HG02870 (cell line): Measurements from ENCODE around the gene MTUS2.
"Not testable (repeated sequence)": the region's sequence is repeated elsewhere in the genome, so short reads cannot be mapped to it uniquely, and the experiment has no call there.

Experiments used
- ATAC-seq: cut with Tn5 transposase; IDR thresholded peaks from one replicate; pipeline ENCODE4 v1.9.1; 2021; ENCODE audit warnings: mild to moderate bottlenecking, moderate library complexity; ENCODE audit not compliant: unreplicated experiment

Gene MTUS2

DNA sequence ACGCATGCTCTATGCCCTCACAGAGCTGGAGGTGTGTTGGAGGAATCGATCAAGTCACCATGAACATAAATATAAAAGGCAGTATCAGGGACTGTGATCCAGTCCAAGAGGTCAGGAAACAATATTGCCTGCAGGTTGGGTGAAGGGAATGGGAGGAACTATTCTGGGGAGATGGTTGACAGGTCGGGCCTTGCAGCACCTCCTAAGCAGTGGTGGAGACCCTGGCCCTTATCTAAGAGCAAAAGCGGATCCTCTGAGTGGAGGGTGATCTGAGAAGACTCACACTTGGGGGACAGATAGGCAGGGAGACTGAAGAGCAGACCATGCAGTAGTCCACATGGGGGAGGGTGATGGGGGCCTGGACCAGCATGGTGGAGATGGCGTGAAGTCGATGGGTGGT is 561.9 kb downstream of the MTUS2 start:
- ATAC-seq: no peak

DNA sequence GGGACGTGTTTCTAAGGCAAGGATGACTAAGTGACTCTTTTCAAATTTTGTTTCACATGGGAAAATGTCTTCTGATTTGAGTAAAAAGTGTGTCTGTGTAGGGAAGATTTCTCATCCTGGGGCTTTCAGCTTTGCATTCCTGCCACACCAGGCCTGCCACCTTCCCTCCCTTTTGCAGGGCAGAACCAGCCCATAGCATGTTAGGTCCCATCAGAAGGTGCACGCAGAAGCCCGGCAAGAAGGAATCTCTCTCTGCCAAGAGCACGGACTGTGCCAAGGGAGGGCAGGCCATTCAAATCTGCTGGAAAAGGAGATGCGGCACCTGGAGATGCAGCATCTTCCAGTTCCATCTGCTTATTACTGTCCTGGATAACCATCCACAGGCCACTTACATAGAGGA is 563.3 kb downstream of the MTUS2 start:
- no peak for ATAC-seq

DNA sequence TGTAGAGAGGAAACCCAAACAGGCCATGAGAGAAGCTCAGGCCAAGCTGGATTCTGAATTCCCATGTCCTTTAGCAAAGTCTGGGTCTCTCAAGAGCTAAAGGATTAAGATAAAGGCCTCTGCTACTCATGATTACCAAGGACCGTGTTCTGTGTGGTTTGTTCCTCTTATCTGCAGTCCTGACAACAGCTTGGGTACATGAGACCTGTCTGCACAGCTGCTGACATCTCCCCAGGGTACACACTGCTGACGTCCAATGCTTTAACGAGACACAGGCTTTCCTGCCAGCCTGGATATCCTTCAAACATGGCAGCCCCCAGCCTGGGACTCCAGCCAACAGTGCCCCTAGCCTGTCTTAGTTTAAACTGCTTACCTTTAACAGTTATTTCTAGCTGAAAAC is 564.3 kb downstream of the MTUS2 start:
- ATAC-seq: no peak

DNA sequence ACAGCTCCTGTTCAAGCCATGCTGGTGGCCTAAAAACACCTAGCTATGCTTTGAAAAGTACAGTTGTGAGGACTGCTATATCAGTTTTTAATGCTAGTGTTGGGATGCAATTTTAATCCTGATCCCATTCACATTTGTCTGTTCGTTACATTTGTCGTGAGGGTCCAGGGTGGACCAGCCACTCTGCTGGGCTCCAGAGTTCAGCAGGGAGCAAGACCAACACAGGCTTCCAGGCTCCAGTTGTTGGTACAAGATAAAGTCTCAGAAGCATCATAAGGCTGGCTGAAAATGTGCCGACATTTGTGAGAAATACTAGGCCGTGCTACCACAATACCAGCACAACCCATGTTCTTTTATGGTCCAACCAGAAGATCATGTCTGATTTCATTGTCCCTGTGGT is 564.7 kb downstream of the MTUS2 start:
- ATAC-seq: no peak

DNA sequence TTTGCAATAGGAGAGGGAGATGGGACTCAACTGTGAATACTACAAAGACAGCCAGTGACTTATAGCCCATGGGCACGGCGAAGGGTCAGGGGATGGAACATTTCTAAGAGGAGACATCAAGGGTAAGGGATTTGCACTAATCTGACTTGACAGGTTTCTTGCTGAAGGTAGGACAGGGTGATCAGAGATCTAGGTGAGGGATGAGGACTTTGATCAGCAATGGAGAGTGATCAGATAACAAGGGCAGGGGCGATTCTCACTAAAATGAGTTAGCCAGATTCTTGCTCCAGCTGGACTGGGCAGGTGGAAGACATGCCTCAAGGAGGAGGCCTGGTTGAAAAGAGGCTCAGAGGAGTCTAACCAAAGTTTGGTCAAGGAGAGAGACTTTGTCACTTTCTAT is 566.1 kb downstream of the MTUS2 start:
- ATAC-seq: no peak

DNA sequence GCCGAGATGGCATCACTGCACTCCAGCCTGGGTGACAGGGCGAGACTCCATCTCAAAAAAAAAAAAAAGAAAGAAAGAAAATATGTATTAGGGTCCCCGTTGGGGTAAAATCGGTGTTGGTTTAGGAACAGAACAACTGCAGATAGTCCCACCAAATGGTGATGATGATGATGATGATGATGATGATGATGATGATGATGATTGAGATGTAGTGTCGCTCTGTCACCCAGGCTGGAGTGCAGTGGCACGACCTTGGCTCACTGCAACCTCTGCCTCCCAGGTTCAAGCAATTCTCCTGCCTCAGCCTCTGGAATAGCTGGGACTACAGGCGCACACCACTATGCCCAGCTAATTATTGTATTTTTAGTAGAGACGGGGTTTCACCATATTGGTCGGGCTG is 570.5 kb downstream of the MTUS2 start:
- not testable (repeated sequence) for ATAC-seq

DNA sequence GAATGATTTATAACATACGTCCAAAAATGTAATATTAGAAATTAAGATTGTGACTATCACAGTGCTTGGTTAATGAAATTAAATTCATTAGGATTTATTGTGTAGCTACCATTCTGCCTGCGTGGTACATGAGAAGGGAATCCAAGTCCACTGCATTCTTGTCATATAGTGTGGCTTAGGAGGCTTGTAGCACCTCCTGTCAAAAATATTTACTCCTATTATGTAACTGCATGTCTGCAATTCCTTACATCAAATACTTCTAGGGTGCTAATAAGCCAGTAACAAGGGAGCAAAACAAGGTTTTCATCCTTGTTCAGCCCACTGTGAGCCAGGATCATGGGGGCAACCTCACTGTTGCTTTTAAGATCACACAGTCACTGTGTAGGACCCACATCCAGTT is 576.3 kb downstream of the MTUS2 start:
- ATAC-seq: no peak

DNA sequence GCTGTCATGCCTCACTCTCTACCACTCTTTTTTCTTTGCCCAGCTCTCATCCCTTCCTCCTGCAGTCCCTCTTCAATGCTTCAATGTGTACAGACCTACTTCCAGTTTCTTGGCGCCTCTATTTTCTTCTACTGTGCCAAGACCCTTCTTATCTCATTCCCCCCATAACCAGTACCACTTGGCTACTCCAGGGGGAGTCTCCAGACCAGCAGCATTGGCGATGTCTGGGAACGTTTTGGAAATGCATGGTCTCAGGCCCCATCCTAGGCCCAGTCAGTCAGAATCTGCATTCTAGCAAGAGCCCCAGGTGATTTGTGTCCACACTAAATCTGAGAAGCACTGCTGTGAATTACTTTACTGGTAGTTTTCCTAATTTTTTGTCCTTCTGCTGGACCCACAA is 577.1 kb downstream of the MTUS2 start:
- ATAC-seq: no peak

DNA sequence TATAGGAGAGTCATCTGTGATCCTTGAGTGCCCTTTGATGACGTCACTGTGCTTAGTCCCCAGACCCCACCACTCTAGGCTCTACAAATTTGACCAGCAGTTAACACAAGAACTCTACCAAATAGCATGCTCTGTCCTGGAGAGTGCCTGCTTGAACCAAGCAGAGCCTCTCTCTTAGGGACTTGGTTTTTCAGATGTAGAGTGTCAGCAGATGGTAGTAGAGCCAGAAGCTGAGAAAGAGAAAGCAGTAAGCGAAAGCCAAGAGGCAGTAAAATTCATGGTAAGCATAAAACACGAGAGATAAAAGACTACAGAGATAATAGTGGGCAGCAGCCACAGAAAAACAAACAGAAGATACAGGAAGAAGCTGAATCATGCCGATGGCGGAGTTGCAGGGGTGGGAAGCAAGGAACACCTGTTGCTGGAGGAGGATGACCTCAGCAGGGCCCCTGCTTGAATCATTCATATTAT is 582.1 kb downstream of the MTUS2 start:
- no peak for ATAC-seq

DNA sequence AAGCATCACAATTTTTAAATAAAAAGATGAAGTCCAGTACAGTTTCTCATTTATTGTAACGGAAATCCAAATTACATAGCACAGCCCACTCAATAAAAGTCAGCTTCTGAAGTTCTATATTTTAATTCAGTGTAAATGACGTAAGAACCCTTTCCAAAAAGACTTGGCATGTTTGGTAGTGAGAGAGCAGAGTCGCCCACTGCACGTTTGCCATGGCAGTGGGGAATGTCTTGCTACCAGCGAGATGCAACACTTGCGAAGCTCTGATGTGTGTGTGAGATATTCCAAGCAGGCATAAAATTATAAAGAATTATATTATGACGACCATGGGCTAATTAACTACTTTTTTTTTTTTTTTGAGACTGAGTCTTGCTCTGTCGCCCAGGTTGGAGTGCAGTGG is 585.3 kb downstream of the MTUS2 start:
- no peak for ATAC-seq

DNA sequence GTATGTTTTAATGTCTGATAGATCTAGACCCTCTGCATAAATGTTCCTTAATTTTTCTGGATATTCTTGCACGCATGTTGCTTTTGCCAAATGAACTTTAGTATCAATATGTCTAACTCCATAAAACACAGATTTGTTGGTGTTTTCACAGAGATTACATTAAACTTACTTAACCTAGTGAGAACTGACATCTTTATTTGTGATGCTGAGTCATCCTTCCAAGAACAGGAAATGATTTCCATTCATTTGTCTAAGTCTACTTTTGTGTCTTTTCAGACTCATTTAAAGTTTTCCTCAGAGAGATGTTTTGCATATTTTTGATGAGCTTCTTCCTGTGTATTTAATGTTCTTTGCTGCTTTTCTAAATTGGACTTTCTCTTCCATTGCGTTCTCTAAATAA is 591.3 kb downstream of the MTUS2 start:
- ATAC-seq: no peak

DNA sequence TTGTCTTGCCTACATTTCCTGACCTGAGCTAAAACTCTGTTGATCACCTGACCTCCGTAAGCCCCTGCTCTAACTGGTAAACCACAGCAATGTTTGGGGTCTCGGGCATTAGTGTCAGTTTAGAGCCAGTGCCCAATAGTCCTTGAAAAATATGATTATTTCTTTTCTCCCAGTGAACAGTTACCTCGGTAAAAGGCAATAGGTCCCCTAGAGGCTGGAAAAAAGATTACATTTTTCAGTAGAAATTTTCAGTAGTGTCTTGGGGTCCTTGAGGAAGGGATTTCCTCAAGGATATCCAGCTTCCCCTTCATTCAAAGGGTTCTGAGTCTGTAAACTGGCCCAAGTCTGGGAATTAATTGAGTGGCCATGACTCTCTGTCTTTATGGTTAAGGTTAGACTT is 597.9 kb downstream of the MTUS2 start:
- no peak for ATAC-seq

DNA sequence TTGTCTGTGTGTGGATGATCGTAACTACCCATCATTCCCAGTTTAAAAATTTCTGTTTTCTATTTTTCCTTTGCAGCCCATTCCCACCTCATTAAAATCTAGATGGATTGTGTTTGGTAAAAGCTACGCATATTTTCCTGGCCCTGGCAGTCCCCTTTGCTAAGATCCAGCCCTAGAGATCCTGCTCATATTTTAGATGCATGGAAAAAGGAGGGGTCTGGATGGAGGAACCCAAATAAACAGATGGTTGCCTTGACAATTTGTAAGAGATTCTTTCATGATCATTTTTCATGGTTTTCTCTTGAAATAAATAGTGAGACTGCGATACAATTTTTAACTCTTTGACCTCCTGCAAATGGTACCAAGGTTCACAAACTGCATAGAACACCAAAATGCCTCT is 601.0 kb downstream of the MTUS2 start:
- no peak for ATAC-seq

DNA sequence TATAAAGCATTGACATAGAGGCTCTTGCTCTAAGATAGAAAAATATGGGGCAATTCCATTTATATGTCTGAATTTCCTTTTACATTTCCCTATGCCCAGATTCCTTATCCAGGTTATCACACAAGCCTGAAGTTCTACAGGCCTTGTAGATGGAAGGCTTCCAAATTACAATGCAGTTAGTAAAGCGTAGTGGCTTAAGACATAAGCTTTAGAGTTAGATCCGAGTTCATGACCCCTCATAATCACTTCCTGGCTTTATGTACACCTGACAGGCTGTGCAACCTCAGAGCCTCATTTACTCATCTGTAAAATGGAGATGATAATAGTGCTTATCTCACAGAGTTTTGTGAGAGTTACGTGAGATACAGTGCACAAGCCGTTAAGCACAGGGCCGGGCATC is 601.9 kb downstream of the MTUS2 start:
- ATAC-seq: no peak

DNA sequence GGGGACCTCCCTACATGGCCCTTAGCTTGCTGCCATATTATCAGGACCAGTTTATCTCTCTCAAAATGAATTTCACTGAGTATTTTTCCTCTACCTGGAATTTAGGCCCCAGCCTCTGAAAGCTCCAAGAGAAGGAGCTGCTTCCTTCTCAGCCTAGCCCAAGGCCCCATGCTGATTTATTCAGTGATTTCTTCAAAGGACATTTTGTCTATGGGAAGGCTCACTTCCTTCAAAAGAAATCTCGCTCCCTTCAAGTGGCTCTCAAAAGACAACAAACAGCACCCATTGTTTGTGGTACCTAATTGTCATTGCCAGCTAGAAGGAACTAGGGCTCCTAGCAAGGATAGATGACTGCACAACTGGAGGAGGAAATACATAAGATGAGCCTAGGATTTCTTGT is 602.9 kb downstream of the MTUS2 start:
- ATAC-seq: no peak

DNA sequence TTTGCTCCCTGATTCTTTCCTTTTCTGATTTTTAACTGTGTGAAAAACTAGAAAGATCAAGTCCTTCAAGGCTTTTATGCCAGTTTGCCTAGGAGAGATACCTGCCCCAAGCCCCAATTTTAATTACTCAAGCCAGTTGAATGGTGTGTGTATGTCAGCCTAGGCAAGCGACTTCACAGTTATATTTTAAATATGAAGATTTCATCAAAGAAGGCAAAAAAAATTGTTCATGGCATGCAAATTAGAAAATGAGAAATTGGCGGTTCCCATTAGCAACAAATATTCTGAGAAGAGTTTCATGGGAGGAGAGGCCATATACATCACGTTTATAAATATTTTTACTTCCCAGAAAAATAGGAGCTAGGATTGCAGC is 607.8 kb downstream of the MTUS2 start:
- ATAC-seq: no peak

DNA sequence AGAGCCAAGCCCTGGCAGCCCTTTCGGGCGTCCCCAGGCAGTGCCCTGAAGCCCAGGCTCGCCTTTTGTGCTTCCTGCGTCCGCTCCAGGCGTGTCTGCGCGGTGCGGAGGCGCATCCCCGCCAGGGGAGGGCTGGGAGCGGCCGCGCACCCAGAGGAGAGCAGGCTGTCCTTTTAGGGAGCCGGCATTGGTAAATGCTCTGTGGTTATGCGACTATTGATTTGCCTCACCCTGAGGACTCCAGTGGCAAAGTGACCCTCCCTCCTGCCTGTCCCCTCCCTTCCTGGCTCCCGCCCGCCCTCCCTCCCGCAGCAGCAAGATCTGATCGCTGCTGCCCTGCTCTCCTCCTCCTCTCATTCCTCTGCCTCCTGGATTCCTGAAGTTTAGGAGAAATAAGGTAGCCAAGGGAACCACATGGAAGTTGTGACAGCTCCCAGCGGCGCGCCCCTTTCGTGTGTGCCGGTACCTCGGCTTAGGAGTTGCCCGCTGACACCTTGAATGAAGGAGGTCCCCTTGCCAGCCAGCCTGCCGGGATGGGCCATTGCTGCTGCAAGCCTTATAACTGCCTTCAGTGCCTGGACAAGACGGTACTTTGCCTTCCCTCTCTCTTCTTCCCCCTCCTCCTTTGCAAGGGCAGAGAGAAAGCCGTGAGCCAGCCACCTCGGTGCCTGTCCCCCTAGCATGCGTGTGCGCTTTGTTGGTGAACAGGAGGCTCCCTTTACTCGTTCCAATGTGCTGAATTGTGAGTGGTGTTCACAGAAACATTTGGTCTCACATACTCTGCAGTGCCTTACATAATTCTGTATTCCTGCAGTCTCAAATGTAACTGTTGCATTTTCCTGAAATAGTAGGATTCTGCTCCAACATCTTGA is 608.4 kb downstream of the MTUS2 start:
- ATAC-seq: no peak

DNA sequence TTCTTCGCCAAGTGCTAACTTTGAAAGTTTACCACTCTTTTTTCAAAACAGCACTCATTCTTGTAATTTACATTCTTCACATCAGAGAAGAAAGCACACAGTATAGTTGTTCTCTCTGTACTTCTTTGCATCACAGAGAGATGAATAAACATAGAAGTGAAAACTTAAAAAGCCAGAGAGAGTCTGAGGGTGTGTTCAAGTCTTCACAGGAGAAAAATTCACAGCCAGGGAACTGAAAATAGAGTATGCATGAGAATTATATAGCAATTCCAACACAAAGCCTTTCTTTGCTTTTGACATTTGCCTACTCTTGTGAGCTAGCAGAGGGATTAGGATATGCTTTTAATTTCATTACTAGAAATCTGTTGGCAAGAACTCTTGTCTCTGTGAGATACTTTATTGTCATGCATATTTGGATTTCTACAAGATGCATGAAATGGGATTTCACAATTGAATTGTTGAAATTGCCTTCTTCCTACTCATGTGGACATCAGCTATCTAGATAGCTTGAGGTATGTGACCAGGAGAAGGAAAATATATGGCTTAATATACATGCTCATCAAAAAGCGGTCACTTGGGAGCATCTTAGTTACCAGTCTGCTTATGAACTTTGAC is 609.3 kb downstream of the MTUS2 start:
- no peak for ATAC-seq

DNA sequence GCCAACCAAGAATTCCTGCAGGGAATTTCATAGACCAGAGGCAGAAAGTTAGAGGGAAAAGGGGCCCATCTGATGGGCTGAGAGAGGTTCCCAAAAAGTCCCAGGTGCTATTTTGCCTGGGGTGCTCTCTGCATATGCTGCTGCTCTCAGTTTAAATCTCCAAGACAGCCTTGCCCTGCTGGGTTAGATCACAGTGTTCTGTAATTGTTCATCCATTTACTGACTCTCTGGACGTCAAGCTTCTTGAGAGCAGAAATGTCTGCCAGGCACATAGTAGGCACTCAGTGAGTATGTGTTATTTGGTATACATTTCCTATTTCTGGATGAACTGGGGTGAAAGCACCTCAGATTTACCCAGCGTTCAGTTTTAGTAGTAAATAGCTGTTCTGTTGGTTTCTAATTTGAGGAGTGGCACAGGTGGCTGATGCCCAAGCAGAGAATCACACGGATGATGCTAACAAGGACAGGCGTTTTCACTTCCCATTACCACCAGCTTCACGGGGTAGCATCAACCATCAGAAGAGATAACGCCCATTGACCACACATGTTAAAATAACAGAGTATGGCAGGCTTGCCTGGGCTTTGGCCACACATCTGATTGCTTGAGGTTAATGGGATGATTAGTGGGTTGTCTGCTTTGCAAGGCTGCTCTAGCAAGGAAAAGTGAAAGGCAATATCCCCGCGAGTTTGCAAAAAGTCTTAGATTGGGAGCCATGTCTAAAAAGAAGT is 614.2 kb downstream of the MTUS2 start:
- no peak for ATAC-seq

DNA sequence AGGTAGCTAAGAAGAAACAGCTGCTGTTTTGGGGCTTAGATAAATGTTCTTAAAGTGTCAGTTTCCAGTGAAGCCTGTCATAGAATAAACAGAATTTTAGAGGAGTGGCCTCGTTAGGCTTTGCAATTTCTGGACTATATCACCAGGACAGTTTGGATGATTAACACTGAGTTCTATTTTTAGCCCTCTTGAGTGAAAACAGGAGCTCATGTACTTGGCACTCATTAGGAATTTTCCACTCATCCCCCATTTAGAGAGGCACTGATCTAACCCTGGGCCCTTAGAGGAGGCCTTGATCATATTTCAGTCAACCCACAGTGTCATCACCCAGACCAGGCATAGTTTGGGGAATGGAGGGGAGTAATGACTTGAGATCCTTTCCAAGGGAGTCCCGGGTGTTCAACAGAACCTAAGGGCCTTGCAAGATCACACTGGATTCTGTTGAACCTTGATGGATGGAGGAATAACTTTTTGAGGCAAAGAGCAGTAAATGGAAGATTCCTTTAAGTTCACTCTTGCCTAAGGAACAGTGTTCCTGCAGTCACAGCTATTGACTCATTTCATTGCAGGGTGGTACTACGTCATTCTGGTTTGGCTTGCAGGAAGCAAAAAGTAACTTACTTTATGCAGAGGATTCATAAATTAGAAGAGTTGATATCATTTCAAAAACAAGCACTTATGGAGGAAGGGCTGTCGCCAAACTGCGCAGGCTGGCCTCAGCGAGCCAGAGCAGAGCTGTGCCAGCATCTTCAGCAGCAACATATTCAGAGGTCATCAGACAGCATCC is 615.2 kb downstream of the MTUS2 start:
- ATAC-seq: no peak

DNA sequence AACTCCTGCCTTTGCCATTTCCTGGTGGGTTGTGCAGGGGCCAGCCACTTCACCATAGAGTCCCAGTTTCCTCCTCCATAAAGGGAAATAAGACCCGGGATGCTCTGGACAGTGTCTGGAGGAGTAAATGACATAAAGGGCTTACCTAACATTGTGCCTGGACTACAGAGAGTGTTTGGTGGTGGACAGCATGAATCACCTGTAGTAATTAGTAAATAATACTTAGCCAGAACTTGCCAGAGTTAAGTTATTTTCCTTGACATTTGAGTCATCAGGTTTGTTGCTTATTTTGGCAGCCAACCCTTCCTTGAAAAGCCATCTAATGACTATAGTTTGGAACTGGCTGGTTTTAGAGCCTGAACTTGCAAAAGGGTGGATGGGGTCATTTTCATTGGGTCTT is 616.2 kb downstream of the MTUS2 start:
- ATAC-seq: no peak
